Activated gamma-delta T cell treated with Interleukin-2 at 50 U/mL for 16 hours (primary cell): ENCODE results near the gene ERN1.

Source experiments
- DNase-seq: peaks from one replicate; pipeline ENCODE4 v3.0.0-alpha.2; 2020

ERN1 gene

GRCh38 chr17:64056269-64057005 is 73.5 kb downstream of the ERN1 start:
- DNase-seq, result no peak

- no peak for DNase-seq
Measured at GRCh38 chr17:64055183-64056142, 74.5 kb downstream of the ERN1 start.

- DNase-seq, result no peak
Measured at GRCh38 chr17:64054304-64054703, 75.6 kb downstream of the ERN1 start.

GRCh38 chr17:64053101-64053500 is 76.8 kb downstream of the ERN1 start:
- DNase-seq, result no peak

- DNase-seq, result no peak
Measured at GRCh38 chr17:64051153-64051552, 78.8 kb downstream of the ERN1 start.

- no peak for DNase-seq
Measured at GRCh38 chr17:64048805-64049204, 81.1 kb downstream of the ERN1 start.

GRCh38 chr17:64045176-64045575 is 84.8 kb downstream of the ERN1 start:
- DNase-seq, result no peak

GRCh38 chr17:64042700-64043485 is 87.1 kb downstream of the ERN1 start:
- no peak for DNase-seq

- no peak for DNase-seq
Measured at GRCh38 chr17:64041912-64042311, 88.0 kb downstream of the ERN1 start.

- no peak for DNase-seq
Measured at GRCh38 chr17:64040206-64040605, 89.7 kb downstream of the ERN1 start.

- no peak for DNase-seq
Measured at GRCh38 chr17:64039106-64039400, 90.9 kb downstream of the ERN1 start.

- DNase-seq, result no peak
Measured at GRCh38 chr17:64038331-64039105, 91.4 kb downstream of the ERN1 start.

GRCh38 chr17:64037802-64038201 is 92.1 kb downstream of the ERN1 start:
- DNase-seq, result no peak

- no peak for DNase-seq
Measured at GRCh38 chr17:64037180-64037579, 92.8 kb downstream of the ERN1 start.

GRCh38 chr17:64036198-64036922 is 93.6 kb downstream of the ERN1 start:
- no peak for DNase-seq

- no peak for DNase-seq
Measured at GRCh38 chr17:64032081-64032480, 97.9 kb downstream of the ERN1 start.

- DNase-seq, result peak; percentile 74
Measured at GRCh38 chr17:64028874-64029464, 101.0 kb downstream of the ERN1 start.

GRCh38 chr17:64025732-64026294 is 104.1 kb downstream of the ERN1 start:
- peak; percentile 93 for DNase-seq

GRCh38 chr17:64024781-64025731 is 104.9 kb downstream of the ERN1 start:
- peak; percentile 48 for DNase-seq

- no peak for DNase-seq
Measured at GRCh38 chr17:64024215-64024654, 105.7 kb downstream of the ERN1 start.
